A673 (cell line): ENCODE data around the gene CHRM5. TPM values are rescaled to one million over a fixed set of nuclear protein-coding genes. Genes with fewer than 3 reads are reported as not detected.

Experiments used
- BruUV-seq: library from RNA; stranded (reverse); fragments of 400-500 nt; replicated peaks from 2 replicates; lab custom pipeline; 2021; lab: Mats Ljungman, UMichigan
- CTCF ChIA-PET: fragments of 300-600 bp; sonication (Branson Sonifier 250); formaldehyde crosslinking; loops from one replicate; lab custom pipeline; 2022; ENCODE audit warnings: antibody characterized with exemption; lab: Charles Lee
- POLR2A ChIA-PET: fragments of 300-600 bp; sonication (Branson Sonifier 250); formaldehyde crosslinking; loops from one replicate; lab custom pipeline; 2022; ENCODE audit warnings: antibody characterized with exemption; ENCODE audit not compliant: low non-redundant PET; lab: Charles Lee
- DNase-seq: peaks from one replicate; pipeline ENCODE4 v3.0.0-alpha.2; 2015; ENCODE audit warnings: low spot score
- H3K27ac ChIP-seq: fragments of 200-600 bp; sonication (generic); 2 replicates; pipeline ENCODE4 v1.5.1; 2016; ENCODE audit warnings: mixed run types, low read depth, mild to moderate bottlenecking, mixed read lengths, antibody characterized with exemption, low read length; ENCODE audit not compliant: poor library complexity, severe bottlenecking
- H3K27me3 ChIP-seq: fragments of 200-600 bp; sonication (generic); replicated peaks from 2 replicates; pipeline ENCODE4 v1.6.1; 2017; ENCODE audit warnings: mixed run types, low read depth, mild to moderate bottlenecking, mixed read lengths, antibody characterized with exemption, low read length; ENCODE audit not compliant: insufficient read depth, poor library complexity
- H3K36me3 ChIP-seq: fragments of 200-600 bp; sonication (generic); 2 replicates; pipeline ENCODE4 v1.6.1; 2016; ENCODE audit warnings: mixed run types, mild to moderate bottlenecking, mixed read lengths, antibody characterized with exemption, low read length; ENCODE audit not compliant: insufficient read depth, poor library complexity, severe bottlenecking
- H3K4me1 ChIP-seq: fragments of 200-600 bp; sonication (generic); 2 replicates; pipeline ENCODE4 v1.6.1; 2017; ENCODE audit warnings: mixed run types, mild to moderate bottlenecking, mixed read lengths, antibody characterized with exemption, low read length; ENCODE audit not compliant: insufficient read depth, poor library complexity, severe bottlenecking
- H3K4me3 ChIP-seq: fragments of 200-600 bp; sonication (generic); 2 replicates; pipeline ENCODE4 v1.5.1; 2016; ENCODE audit warnings: low read depth, mixed run types, mild to moderate bottlenecking, mixed read lengths, low read length; ENCODE audit not compliant: poor library complexity, severe bottlenecking
- H3K9me3 ChIP-seq: fragments of 200-600 bp; sonication (generic); 2 replicates; pipeline ENCODE4 v1.6.1; 2016; ENCODE audit warnings: mixed run types, low read depth, mild to moderate bottlenecking, mixed read lengths, antibody characterized with exemption, low read length; ENCODE audit not compliant: poor library complexity, severe bottlenecking
- EZH2 ChIP-seq: fragments of 200-600 bp; sonication (generic); IDR thresholded peaks from 2 replicates; pipeline ENCODE4 v1.6.1; 2017; ENCODE audit warnings: borderline replicate concordance, low read depth, mild to moderate bottlenecking, mixed read lengths, antibody characterized with exemption, low read length; ENCODE audit not compliant: poor library complexity, severe bottlenecking
- intact Hi-C: fragments of 100-400 bp; cut with micrococcal nuclease; formaldehyde crosslinking; loops from one replicate; pipeline ENCODE4 v1.10.0; 2022; ENCODE audit not compliant: unreplicated experiment
- total RNA-seq: library from RNA; stranded (reverse); gene quantifications from 2 replicates; pipeline ENCODE4 v1.2.3, GENCODE V29; 2021
- TF ChIP-seq, protein P1 (sequence below): fragments of 300-800, 200-600 bp; sonication (generic); conservative IDR thresholded peaks from 2 replicates; pipeline ENCODE4 v1.5.1; 2017; ENCODE audit warnings: low read depth, mild to moderate bottlenecking, antibody characterized with exemption, low read length, moderate library complexity, mixed read lengths

CHRM5 gene
- total RNA-seq, 1 experiment from 2014 or later, result not detected

DNA sequence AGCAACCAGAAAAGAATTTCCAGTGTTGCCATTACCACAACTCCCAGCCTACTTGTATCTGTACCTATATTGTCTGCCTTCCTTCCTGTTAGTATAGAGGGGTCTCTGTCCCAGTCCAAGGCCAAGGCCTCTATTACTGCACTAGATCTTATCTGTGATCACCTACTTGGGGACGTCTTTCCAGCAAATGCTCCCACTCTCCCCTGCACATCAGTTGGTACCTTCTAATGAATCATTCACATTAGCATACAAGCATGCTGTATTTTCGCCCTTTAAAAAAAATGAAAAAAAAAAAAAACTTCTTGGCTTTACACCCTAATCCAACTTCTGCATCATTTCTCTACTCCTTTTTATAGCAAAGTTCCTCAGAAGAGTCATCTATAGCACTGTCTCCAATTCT lies 75.5 kb downstream of the CHRM5 start:
- no peaks in the 10 kb centered on the region for H3K27me3 ChIP-seq
- CTCF ChIA-PET, result no interaction called here
- POLR2A ChIA-PET, result no interaction called here
- intact Hi-C loops, result no loop called here
- TF ChIP-seq, protein P1, sequence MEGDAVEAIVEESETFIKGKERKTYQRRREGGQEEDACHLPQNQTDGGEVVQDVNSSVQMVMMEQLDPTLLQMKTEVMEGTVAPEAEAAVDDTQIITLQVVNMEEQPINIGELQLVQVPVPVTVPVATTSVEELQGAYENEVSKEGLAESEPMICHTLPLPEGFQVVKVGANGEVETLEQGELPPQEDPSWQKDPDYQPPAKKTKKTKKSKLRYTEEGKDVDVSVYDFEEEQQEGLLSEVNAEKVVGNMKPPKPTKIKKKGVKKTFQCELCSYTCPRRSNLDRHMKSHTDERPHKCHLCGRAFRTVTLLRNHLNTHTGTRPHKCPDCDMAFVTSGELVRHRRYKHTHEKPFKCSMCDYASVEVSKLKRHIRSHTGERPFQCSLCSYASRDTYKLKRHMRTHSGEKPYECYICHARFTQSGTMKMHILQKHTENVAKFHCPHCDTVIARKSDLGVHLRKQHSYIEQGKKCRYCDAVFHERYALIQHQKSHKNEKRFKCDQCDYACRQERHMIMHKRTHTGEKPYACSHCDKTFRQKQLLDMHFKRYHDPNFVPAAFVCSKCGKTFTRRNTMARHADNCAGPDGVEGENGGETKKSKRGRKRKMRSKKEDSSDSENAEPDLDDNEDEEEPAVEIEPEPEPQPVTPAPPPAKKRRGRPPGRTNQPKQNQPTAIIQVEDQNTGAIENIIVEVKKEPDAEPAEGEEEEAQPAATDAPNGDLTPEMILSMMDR, result no peak
- TF ChIP-seq EZH2, result no peak
- no peak overlapping the region for H3K4me3 ChIP-seq
- no peaks in the 10 kb centered on the region for H3K9me3 ChIP-seq
- no TSS peak for BruUV-seq
- no peaks in the 10 kb centered on the region for H3K36me3 ChIP-seq
- no peak for DNase-seq
- no peaks in the 10 kb centered on the region for H3K4me1 ChIP-seq
- no peak overlapping the region for H3K27ac ChIP-seq

DNA sequence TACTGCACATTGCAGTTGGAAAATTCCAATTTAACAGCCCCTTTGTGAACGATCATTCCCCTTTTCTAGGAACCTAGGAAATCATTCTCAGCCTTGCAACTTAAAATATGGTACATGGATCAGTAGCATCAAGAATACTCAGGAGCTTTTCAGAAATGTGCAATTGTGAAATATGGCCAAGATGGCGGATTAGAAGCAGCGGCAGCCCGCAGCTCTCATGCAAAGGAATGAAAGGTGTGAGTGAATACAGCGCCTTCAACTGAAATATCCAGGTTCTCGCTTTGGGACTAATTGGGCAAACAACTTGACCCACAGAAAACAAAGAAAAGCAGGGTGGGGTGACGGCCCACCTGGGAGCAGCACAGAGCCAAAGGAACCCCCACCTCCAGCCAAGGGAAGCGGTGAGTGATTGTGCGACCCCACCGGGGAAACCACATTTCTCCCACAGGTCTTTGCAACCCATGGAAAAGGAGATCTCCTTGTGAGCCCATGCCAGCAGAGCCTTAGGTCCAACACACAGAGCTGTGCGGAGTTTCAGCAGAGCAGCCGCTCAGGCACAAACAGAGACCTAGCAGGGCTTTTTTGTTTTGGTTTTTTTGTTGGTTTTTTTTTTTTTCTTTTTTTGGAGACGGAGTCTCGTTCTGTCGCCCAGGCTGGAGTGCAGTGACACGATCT lies 78.3 kb downstream of the CHRM5 start:
- ChIA-PET POLR2A (no interaction called here), CTCF (no interaction called here)
- Histone ChIP-seq H3K9me3 (peaks cover 9% of the 10 kb centered on the region), H3K36me3 (no peaks in the 10 kb centered on the region), H3K27ac (no peak overlapping the region), H3K4me1 (no peaks in the 10 kb centered on the region), H3K27me3 (no peaks in the 10 kb centered on the region), H3K4me3 (no peak overlapping the region)
- no TSS peak for BruUV-seq
- intact Hi-C loops, result no loop called here
- TF ChIP-seq EZH2, result no peak
- TF ChIP-seq, protein P1, result no peak
- DNase-seq, result no peak

DNA sequence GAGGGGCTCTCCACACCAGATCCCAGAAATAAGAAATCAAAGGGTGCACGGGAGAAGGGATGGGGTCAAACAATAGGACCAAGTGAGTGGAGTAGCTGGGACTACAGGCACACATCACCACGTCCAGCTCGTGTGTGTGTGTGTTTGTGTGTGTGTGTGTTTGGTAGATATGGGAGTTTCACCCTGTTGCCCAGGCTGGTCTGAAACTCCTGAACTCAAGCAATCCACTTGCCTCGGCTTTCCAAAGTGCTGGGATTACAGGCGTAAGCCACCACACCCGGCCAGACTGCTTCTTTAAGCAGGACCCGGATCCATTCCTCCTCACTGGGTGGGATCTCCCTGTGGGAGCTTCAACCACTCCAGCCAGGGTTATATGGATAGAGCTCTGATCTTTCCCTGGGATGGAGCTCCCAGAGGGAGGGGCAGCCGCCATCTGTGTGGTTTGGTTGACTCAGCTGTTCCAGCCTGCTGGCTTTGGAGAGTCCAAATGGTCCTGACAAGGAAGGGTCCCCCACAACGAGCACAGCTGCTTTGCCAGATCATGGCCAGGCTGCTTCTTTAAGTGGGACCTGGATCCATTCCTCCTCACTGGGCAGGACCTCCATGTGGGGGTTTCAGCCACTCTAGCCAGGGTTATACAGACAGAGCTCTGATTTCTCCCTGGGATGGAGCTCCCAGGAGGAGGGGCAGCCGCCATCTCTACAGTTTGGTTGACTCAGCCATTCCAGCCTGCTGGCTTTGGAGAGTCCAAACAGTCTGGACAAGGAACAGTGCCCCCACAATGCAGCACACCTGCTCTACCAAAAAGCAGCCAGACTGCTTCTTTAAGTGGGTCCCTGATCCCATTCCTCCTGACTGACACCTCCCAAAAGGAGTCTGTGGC lies 79.8 kb downstream of the CHRM5 start:
- Histone ChIP-seq H3K36me3 (no peaks in the 10 kb centered on the region), H3K9me3 (peaks cover 9% of the 10 kb centered on the region), H3K4me1 (no peaks in the 10 kb centered on the region), H3K27me3 (no peaks in the 10 kb centered on the region), H3K4me3 (no peak overlapping the region), H3K27ac (no peak overlapping the region)
- ChIA-PET CTCF (no interaction called here), POLR2A (no interaction called here)
- intact Hi-C loops, result no loop called here
- BruUV-seq, result no TSS peak
- no peak for DNase-seq
- no peak for TF ChIP-seq EZH2
